CD4-positive, CD25-positive, alpha-beta regulatory T cell (primary cell): ENCODE measurements around the gene APOL1. TPM values are rescaled to one million over a fixed set of nuclear protein-coding genes. Genes with fewer than 3 reads are reported as not detected.
"Not testable (repeated sequence)": the region's sequence is repeated elsewhere in the genome, so short reads cannot be mapped to it uniquely, and the experiment has no call there.

Experiments used
- ATAC-seq, 2 donors: fragments of 150-1000 bp; cut with Tn5 transposase; one replicate each; pipeline ENCODE4 v1.10.0; 2021; ENCODE audit warnings: low read depth in 2 of 2, moderate number of reproducible peaks in 2 of 2, moderate library complexity in 1 of 2
- DNase-seq, 3 donors: peaks; one replicate each; pipeline versions ENCODE4 v3.0.0 to v3.0.0-alpha.2; 2012 to 2022; ENCODE audit warnings: mixed read lengths in 1 of 3
- H3K27ac ChIP-seq: one replicate; pipeline ENCODE4 v1.7.0; 2013; ENCODE audit warnings: mild to moderate bottlenecking, low read length; ENCODE audit not compliant: insufficient read depth, poor library complexity, severe bottlenecking
- H3K27me3 ChIP-seq: one replicate; pipeline ENCODE4 v1.7.0; 2013; ENCODE audit warnings: low read length; ENCODE audit not compliant: control insufficient read depth, insufficient read depth
- H3K36me3 ChIP-seq: one replicate; pipeline ENCODE4 v1.7.0; 2013; ENCODE audit warnings: mild to moderate bottlenecking, low read length, moderate library complexity; ENCODE audit not compliant: control insufficient read depth, insufficient read depth
- H3K4me1 ChIP-seq: 2 replicates; pipeline ENCODE4 v1.7.0; 2013; ENCODE audit warnings: mild to moderate bottlenecking, low read length; ENCODE audit not compliant: insufficient read depth, control insufficient read depth, poor library complexity, severe bottlenecking
- H3K4me3 ChIP-seq: one replicate; pipeline ENCODE4 v1.7.0; 2013; ENCODE audit warnings: low read depth, mild to moderate bottlenecking, low read length, moderate library complexity
- H3K9me3 ChIP-seq, 2 experiments: 1 replicate in 1 of 2; 2 replicates in 1 of 2; pipeline ENCODE4 v1.7.0; 2013; ENCODE audit warnings: low read length in 2 of 2, mild to moderate bottlenecking in 1 of 2, moderate library complexity in 1 of 2; ENCODE audit not compliant: control insufficient read depth in 2 of 2
- H3K27ac Mint-ChIP-seq, 3 donors: one replicate each; pipeline ENCODE4 v1.8.0; 2020 to 2022; ENCODE audit warnings: mild to moderate bottlenecking in 3 of 3, mixed read lengths in 3 of 3, moderate library complexity in 2 of 3
- H3K27me3 Mint-ChIP-seq: one replicate; pipeline ENCODE4 v1.8.0; 2022; ENCODE audit warnings: mild to moderate bottlenecking, mixed read lengths
- H3K36me3 Mint-ChIP-seq: one replicate; pipeline ENCODE4 v1.8.0; 2020; ENCODE audit warnings: mixed read lengths
- H3K4me1 Mint-ChIP-seq, 4 donors: one replicate each; pipeline ENCODE4 v1.8.0; 2020 to 2022; ENCODE audit warnings: mixed read lengths in 4 of 4, mild to moderate bottlenecking in 1 of 4
- H3K4me3 Mint-ChIP-seq, 4 donors: one replicate each; pipeline ENCODE4 v1.8.0; 2020 to 2022; ENCODE audit warnings: mild to moderate bottlenecking in 4 of 4, mixed read lengths in 4 of 4, moderate library complexity in 3 of 4
- H3K9me3 Mint-ChIP-seq, 7 donors: one replicate each; pipeline ENCODE4 v1.8.0; 2020 to 2022; ENCODE audit warnings: mixed read lengths in 7 of 7, mild to moderate bottlenecking in 3 of 7, moderate library complexity in 2 of 7
- polyA plus RNA-seq, 4 donors: library from polyadenylated mRNA; unstranded; fragments of 300-500 nt; fragmentation: Illumina TruSeq; gene quantifications; one replicate each; pipeline ENCODE4 v1.2.3, GENCODE V29; 2021
- total RNA-seq: library from RNA; stranded (reverse); gene quantifications from one replicate; pipeline ENCODE4 v1.2.3, GENCODE V29; 2022

Gene APOL1
- total and polyA plus RNA-seq, 5 donors from 2014 or later: 6.3 to 16.8 (median 7.6) TPM

GRCh38 chr22:36250292-36250960, 2.5 kb upstream of the APOL1 start:
- peak overlapping the region in 2 of 4 donors; percentile 22 to 74 for H3K4me3 Mint-ChIP-seq
- peaks cover 0 to 36% (median 22%) of the 10 kb centered on the region in 4 donors for H3K4me1 Mint-ChIP-seq
- not testable (repeated sequence) for H3K27ac Mint-ChIP-seq, DNase-seq, ATAC-seq, H3K27me3 ChIP-seq, H3K9me3 ChIP-seq, H3K27me3 Mint-ChIP-seq, H3K36me3 ChIP-seq, H3K9me3 Mint-ChIP-seq, H3K27ac ChIP-seq, H3K4me3 ChIP-seq
- H3K4me1 ChIP-seq: peaks cover 30% of the 10 kb centered on the region
- H3K36me3 Mint-ChIP-seq: peaks cover 15% of the 10 kb centered on the region

- H3K27ac Mint-ChIP-seq: peak overlapping the region; percentile 98 to 99 (median 99)
- DNase-seq, H3K27me3 Mint-ChIP-seq, H3K36me3 ChIP-seq, H3K4me3 ChIP-seq, H3K9me3 ChIP-seq, H3K27me3 ChIP-seq, H3K27ac ChIP-seq, ATAC-seq, H3K9me3 Mint-ChIP-seq: not testable (repeated sequence)
- H3K4me1 Mint-ChIP-seq: peaks cover 9 to 48% (median 36%) of the 10 kb centered on the region in 4 donors
- H3K36me3 Mint-ChIP-seq: peaks cover 21% of the 10 kb centered on the region
- H3K4me1 ChIP-seq: peaks cover 30% of the 10 kb centered on the region
- H3K4me3 Mint-ChIP-seq: peak overlapping the region; percentile 81 to 97 (median 96)
Observed at GRCh38 chr22:36251979-36252608, 839 bp upstream of the APOL1 start.

GRCh38 chr22:36253523-36254490, 874 bp downstream of the APOL1 start:
- Histone ChIP-seq H3K36me3 (peaks cover 5% of the 10 kb centered on the region), H3K27ac (peak overlapping the region; percentile 48), H3K4me1 (peaks cover 37% of the 10 kb centered on the region), H3K4me3 (peak overlapping the region; percentile 95), H3K9me3 (no peaks in the 10 kb centered on the region), H3K27me3 (no peaks in the 10 kb centered on the region)
- H3K27me3 Mint-ChIP-seq: no peaks in the 10 kb centered on the region
- DNase-seq (no peak), ATAC-seq (no peak)
- H3K27ac Mint-ChIP-seq: peak overlapping the region; percentile 98 to 99 (median 99)
- H3K4me3 Mint-ChIP-seq: peak overlapping the region; percentile 81 to 97 (median 96)
- peaks cover 33% of the 10 kb centered on the region for H3K36me3 Mint-ChIP-seq
- H3K4me1 Mint-ChIP-seq: peaks cover 16 to 62% (median 47%) of the 10 kb centered on the region in 4 donors
- peaks cover 0 to 3% (median 0%) of the 10 kb centered on the region in 7 donors for H3K9me3 Mint-ChIP-seq

GRCh38 chr22:36255572-36255971, 2.6 kb downstream of the APOL1 start:
- H3K4me3 ChIP-seq, H3K36me3 ChIP-seq, H3K27me3 Mint-ChIP-seq, H3K9me3 ChIP-seq, H3K9me3 Mint-ChIP-seq, DNase-seq, ATAC-seq, H3K27ac ChIP-seq, H3K27me3 ChIP-seq: not testable (repeated sequence)
- Mint-ChIP-seq H3K27ac (peak overlapping the region; percentile 29 to 98 (median 48)), H3K4me3 (peak overlapping the region in 3 of 4 donors; percentile 57 to 68 (median 66)), H3K4me1 (peaks cover 16 to 70% (median 50%) of the 10 kb centered on the region in 4 donors), H3K36me3 (peaks cover 37% of the 10 kb centered on the region)
- H3K4me1 ChIP-seq: peaks cover 44% of the 10 kb centered on the region

- peaks cover 44% of the 10 kb centered on the region for H3K4me1 ChIP-seq
- peak overlapping the region in 2 of 4 donors; percentile 66 to 68 for H3K4me3 Mint-ChIP-seq
Observed at GRCh38 chr22:36256478-36256877, 3.5 kb downstream of the APOL1 start.

GRCh38 chr22:36257308-36257707, 4.4 kb downstream of the APOL1 start:
- ATAC-seq (no peak), DNase-seq (no peak)
- Mint-ChIP-seq H3K27ac (peak overlapping the region in 1 of 3 donors; percentile 55), H3K36me3 (peaks cover 50% of the 10 kb centered on the region), H3K4me1 (peaks cover 16 to 64% (median 49%) of the 10 kb centered on the region in 4 donors), H3K4me3 (peak overlapping the region in 1 of 4 donors; percentile 8), H3K9me3 (peaks cover 0 to 2% (median 0%) of the 10 kb centered on the region in 7 donors), H3K27me3 (no peaks in the 10 kb centered on the region)
- H3K27me3 ChIP-seq: no peaks in the 10 kb centered on the region
- H3K27ac ChIP-seq: no peak overlapping the region
- H3K4me1 ChIP-seq: peaks cover 42% of the 10 kb centered on the region
- H3K36me3 ChIP-seq: peaks cover 9% of the 10 kb centered on the region
- no peaks in the 10 kb centered on the region for H3K9me3 ChIP-seq
- no peak overlapping the region for H3K4me3 ChIP-seq

More at GRCh38 chr22:36256478-36256877, 3.5 kb downstream of the APOL1 start:
- peak overlapping the region; percentile 14 to 89 (median 48) for H3K27ac Mint-ChIP-seq
- peaks cover 5% of the 10 kb centered on the region for H3K36me3 ChIP-seq
- peaks cover 0 to 2% (median 0%) of the 10 kb centered on the region in 7 donors for H3K9me3 Mint-ChIP-seq
- no peak for DNase-seq
- H3K27me3 Mint-ChIP-seq: no peaks in the 10 kb centered on the region
- no peak for ATAC-seq
- no peaks in the 10 kb centered on the region for H3K27me3 ChIP-seq
- H3K36me3 Mint-ChIP-seq: peaks cover 45% of the 10 kb centered on the region
- H3K9me3 ChIP-seq: no peaks in the 10 kb centered on the region
- H3K4me3 ChIP-seq: peak overlapping the region; percentile 17
- no peak overlapping the region for H3K27ac ChIP-seq
- peaks cover 16 to 70% (median 51%) of the 10 kb centered on the region in 4 donors for H3K4me1 Mint-ChIP-seq

GRCh38 chr22:36257948-36258670, 5.2 kb downstream of the APOL1 start:
- H3K9me3 ChIP-seq: no peaks in the 10 kb centered on the region
- Mint-ChIP-seq H3K27me3 (no peaks in the 10 kb centered on the region), H3K9me3 (no peaks in the 10 kb centered on the region), H3K4me1 (peaks cover 16 to 56% (median 42%) of the 10 kb centered on the region in 4 donors), H3K4me3 (peak overlapping the region in 3 of 4 donors; percentile 40 to 86 (median 60)), H3K27ac (peak overlapping the region; percentile 69 to 88 (median 87)), H3K36me3 (peaks cover 50% of the 10 kb centered on the region)
- peaks cover 13% of the 10 kb centered on the region for H3K36me3 ChIP-seq
- ATAC-seq (no peak), DNase-seq (no peak)
- peaks cover 37% of the 10 kb centered on the region for H3K4me1 ChIP-seq
- H3K27me3 ChIP-seq: no peaks in the 10 kb centered on the region
- peak overlapping the region; percentile 50 for H3K27ac ChIP-seq
- H3K4me3 ChIP-seq: peak overlapping the region; percentile 7
